Mononuclear cell (primary cell): ENCODE data around the gene PAX3. TPM values are rescaled to one million over a fixed set of nuclear protein-coding genes. Genes with fewer than 3 reads are reported as not detected.

Source experiments
- H3K27me3 ChIP-seq: 2 replicates; pipeline ENCODE4 v1.6.0; 2011; ENCODE audit warnings: low read length, control low read depth; ENCODE audit not compliant: insufficient read depth
- H3K4me1 ChIP-seq: 2 replicates; pipeline ENCODE4 v1.5.1; 2011; ENCODE audit warnings: mild to moderate bottlenecking, low read length, control low read depth; ENCODE audit not compliant: insufficient read depth
- H3K4me3 ChIP-seq: 2 replicates; pipeline ENCODE4 v1.5.1; 2011; ENCODE audit warnings: mild to moderate bottlenecking, low read length, moderate library complexity
- H3K9me3 ChIP-seq: 2 replicates; pipeline ENCODE4 v1.5.1; 2011; ENCODE audit warnings: low read depth, mild to moderate bottlenecking, control low read depth, low read length
- total RNA-seq: library from RNA; depleted of rRNA; stranded (reverse); fragments of >200 nt; gene quantifications from one replicate; pipeline ENCODE4 v1.2.3, GENCODE V29; 2012

Gene PAX3
- total RNA-seq, 1 donor, result 0.21 TPM

DNA sequence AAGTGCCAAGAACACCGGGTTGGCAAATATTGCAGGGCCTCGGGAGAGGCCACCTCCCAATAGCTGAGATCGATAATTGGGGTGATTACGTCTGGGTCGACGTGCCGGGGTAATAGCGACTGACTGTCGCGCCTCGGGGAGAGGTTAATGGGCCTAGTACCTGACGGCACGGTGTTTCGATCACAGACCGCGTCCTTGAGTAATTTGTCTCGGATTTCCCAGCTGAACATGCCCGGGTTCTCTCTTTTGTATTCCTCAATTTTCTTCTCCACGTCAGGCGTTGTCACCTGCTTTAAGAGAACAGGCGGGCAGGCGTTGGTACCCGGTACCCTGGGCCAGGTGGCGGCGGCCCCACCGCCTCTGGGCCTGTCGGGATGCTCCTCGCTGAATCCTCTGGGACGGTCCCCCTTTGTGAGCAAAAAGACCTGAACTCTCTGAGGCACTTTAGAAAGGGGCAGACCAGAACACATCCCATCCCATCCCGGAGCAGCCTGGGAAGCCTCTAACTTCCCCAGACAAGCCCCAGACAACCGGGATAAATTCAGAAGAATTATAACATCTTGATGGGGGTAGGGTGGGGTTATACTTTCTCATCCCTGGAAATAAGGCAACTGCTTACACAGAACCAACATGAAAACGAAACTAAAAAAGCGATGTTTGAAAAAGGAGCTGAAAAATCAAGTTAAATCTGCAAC is 3.3 kb downstream of the PAX3 start:
- Histone ChIP-seq H3K27me3 (peaks cover 99% of the 10 kb centered on the region), H3K4me3 (peak overlapping the region; percentile 12), H3K9me3 (no peaks in the 10 kb centered on the region), H3K4me1 (peaks cover 43% of the 10 kb centered on the region)

DNA sequence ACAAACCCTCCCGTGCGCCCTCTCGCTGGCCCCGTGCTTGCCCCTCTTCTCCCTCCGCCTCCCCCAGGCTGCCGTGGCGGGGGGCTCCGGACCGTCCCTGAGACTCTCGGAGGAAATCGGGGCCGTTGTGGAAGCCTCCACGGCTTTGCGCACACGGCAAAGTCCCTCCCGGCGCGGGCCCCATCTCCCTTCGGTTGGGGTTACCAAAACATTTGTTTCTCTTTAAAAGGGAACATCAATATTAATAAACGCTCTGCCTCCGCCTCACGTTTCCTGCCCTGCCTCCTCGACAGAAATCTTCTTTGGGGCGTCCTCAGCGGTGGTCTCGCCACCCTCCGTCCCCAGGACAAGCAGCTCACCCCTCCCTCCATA is 3.8 kb downstream of the PAX3 start:
- Histone ChIP-seq H3K4me1 (peaks cover 43% of the 10 kb centered on the region), H3K9me3 (no peaks in the 10 kb centered on the region), H3K27me3 (peaks cover 99% of the 10 kb centered on the region), H3K4me3 (peak overlapping the region; percentile 12)

DNA sequence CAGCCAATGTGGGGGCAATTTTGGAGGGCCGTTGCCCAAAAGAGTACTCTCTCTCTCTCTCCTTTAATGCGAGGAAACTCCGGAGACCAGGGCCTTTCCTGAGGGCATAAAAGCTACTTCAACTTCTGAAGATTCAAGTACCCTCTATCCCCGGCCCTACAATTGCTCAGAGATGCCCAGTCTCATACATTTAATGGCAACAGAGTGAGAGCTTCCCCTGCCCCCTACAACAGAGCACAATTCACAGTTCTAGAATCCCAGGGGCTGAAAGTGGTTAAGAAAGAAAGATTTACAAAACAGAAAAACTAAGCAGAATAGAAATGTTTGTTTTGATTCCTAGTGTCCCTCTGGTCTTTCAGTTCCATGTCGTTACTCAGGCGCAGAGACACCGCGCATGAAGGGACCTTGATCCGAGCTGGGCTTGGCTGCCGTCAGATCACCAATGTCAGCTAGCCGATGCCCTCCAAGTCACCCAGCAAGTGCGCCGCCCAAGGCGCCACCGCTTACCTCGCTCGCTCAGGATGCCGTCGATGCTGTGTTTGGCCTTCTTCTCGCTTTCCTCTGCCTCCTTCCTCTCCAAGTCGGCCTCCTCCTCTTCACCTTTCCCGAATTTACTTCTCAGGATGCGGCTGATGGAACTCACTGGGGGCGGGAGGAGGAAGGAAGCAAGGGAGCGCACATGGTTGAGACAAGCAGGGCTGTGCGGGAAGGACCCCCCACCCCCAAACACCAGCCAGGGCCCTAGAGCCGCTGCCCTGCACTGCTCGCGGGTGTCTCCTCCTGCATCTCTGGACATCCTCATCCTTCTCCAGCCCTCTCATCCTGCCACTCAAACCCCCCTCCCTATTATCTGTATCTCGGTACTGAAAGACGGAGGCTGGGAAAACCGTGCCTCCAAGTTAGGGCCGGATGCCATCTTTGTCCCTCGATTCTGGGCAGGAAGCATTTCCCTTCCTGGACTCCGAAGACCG is 4.9 kb downstream of the PAX3 start:
- Histone ChIP-seq H3K9me3 (no peaks in the 10 kb centered on the region), H3K4me3 (no peak overlapping the region), H3K27me3 (peaks cover 99% of the 10 kb centered on the region), H3K4me1 (peaks cover 40% of the 10 kb centered on the region)

DNA sequence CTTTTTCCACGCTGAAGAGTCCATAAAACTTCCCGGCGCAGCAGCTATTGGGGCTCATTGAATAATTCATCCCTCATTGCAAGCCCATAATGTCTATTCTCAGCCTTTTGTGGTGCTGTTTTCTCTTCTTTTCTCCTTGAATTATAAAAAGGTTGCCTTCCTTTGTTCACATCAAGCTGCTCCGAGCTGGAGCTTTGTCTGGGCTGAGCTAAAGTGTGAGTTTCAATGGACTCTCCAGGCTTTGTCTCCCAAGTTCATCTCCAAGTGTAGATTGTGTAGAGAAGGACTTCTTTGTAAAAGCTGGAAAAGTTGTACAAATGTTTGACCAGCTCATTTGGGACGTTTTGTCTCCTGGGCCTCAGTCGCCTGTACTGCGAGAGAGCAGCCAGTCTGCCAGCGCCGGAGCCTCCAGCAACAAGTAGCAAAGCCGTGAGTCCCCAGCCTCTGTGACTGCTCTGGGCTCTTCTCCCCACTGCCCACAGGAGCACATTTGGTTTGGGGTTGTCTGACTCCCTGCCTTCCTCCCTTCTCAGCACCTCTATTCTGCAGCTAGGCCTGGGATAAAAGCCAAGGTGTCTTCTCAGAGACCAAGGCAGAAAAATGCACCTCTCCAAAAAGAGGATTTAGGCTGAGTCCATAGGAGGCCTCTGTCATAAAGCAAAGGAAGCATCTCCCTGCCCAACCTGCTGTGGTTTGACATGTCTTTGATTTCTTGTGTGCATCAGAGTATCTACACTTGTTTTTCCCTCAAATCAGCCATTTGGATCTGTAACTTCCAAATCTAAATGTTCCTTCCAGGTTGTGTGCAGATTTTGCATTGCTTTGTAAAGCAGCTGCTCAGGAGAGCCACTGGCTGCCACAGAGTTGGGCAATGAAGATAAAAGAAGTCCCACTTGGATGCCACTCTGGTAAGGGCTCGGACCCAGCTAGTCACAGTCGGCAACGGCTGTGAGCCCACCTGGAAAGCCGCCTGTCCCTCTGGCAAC is 6.4 kb downstream of the PAX3 start:
- Histone ChIP-seq H3K4me3 (no peak overlapping the region), H3K9me3 (no peaks in the 10 kb centered on the region), H3K4me1 (peaks cover 25% of the 10 kb centered on the region), H3K27me3 (peaks cover 99% of the 10 kb centered on the region)

DNA sequence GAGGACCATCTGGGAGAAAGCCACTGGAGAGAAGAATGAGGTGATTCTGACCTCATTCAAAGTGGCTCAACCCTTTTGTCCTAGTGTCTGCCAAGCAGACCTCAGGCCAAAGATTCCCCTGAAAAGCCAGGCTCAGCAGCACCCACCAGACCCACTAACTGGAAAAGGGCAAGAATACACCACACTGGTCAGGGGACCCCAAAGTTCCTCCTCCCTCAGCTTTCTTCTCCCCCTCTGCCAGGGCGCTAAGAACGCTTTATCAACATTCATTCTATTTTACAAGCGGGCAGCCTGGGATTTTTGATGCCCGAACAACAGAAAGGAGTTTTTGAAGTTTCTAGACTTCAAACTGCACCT is 7.3 kb downstream of the PAX3 start:
- Histone ChIP-seq H3K9me3 (no peaks in the 10 kb centered on the region), H3K27me3 (peaks cover 99% of the 10 kb centered on the region), H3K4me3 (no peak overlapping the region), H3K4me1 (peaks cover 16% of the 10 kb centered on the region)

DNA sequence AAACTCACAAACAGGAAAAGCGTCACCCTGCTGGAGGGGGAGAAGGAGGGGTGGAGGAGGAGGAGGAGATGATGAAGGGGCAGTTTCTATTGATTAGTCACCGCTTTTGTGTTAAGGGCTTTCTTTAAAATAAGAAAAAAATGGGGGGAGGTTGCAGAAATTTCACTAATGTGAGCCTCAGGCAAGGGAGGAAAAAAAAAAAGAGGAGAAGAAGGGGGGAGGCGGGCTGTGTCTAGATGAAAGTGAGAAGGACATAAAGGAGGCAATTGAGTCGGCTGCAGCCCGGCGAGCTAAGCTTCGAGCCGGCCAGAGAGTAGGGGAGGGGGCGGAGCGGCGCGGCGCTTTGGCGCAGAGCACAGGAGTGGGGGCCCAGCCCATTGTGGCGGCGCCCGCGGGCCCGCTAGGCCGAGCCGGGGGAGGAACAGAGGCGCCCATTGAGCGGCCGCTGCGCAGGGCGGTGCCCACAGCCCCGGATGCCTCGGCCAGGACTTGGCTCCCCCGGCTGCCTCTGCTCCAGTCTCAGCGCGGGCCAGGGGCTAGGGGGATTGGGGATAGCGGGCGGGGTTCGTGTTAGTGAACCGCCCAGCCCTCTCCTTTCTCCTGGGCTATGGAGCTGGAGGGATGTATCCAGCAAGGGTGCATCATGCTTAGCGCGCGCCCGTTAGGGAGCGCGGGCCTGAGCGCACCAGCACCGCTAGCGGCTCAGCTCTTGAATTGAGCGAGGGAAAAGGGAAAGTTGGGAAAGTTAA is 7.9 kb downstream of the PAX3 start:
- no peak overlapping the region for H3K4me3 ChIP-seq
- H3K4me1 ChIP-seq, result peaks cover 11% of the 10 kb centered on the region
- peaks cover 99% of the 10 kb centered on the region for H3K27me3 ChIP-seq
- H3K9me3 ChIP-seq, result no peaks in the 10 kb centered on the region

DNA sequence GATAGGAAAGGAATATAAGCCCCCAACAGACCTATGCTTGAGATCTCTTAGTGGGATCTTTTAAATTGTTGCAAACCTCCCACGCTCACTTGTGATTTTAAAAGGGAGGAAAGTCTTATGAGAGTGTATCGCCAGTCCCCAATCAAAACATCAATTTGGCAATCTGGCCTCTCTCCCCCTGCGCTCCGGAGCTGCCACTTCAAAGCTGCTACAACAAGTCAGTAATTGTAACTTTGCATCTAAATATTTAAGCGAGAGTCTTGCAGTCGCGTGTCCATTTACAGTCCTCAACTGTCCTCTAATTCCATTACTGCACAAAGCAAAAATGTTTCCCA is 8.4 kb downstream of the PAX3 start:
- no peaks in the 10 kb centered on the region for H3K9me3 ChIP-seq
- H3K4me1 ChIP-seq, result peaks cover 6% of the 10 kb centered on the region
- peaks cover 96% of the 10 kb centered on the region for H3K27me3 ChIP-seq
- H3K4me3 ChIP-seq, result no peak overlapping the region

DNA sequence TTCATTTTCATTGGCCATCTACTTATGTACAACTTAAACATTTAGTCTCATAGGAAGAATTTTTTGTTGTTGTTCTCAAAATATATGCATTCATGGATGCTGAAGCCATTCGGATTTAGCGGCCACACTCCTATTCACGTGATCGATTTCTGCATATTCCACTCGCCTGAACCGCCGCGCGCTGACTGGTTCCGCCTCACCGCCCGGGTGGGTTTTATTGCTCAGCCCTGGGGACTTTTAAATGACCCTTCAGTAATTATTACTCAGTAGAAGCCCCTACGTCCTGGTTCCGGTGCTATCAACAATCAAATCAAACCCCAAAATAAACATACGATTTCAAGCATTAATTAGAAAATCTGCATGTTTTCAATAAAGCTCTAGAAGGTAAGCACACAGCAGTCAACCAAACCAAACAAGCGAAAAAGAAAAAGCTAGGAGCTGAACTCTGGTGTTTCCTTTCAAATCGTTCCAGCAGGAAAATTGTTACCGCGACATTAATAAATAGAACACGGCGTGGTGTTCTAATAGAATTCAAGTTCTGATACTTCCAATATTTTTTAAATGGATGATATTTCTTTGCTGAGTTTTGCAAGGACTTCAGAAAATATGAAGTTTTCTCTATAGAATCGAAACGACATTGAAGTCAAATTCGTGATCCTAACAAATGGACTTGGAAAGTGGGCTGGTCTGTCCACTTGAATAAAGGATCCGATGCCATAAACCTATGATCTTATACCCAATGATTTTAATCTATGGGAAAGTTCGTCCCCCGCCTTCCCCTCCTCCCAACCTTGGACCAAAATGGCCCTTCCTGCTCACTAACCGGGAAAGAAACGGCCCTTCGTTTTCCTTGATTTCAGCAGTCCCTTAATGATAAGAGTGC is 9.3 kb downstream of the PAX3 start:
- peaks cover 97% of the 10 kb centered on the region for H3K27me3 ChIP-seq
- H3K4me3 ChIP-seq, result no peak overlapping the region
- H3K4me1 ChIP-seq, result no peaks in the 10 kb centered on the region
- H3K9me3 ChIP-seq, result no peaks in the 10 kb centered on the region

DNA sequence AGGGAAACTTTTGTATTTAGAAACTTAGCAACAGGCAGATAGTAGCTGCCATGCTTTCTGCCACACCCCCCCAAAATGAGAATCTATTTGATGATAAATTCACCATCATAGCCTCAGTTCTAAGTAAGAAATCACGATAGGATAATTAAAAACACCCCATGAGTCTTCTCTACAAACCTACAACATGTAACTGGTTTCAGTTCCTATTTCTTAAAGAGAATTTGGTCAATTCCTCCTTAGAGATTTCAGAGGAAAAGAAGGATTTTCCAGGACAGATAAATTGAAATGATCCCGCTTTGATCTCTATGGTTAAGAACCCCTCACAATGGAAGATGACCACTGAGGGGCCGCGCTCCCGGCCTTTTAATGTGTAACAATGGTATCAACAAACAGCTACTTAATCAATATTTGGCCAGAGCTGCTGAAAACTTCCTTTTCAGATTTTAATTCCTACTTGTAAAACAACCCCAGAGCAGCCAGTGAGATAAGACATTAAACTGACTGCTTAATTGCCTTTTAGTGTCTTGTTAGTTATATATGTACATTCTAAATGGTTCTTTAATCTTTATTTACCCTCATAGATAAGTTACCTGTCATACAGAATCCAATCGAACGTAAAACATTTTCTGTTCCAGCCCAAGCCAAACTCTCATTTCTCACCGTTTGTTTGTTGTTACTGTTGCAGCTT is 10.1 kb downstream of the PAX3 start:
- Histone ChIP-seq H3K4me3 (no peak overlapping the region), H3K4me1 (no peaks in the 10 kb centered on the region), H3K27me3 (peaks cover 97% of the 10 kb centered on the region), H3K9me3 (no peaks in the 10 kb centered on the region)

DNA sequence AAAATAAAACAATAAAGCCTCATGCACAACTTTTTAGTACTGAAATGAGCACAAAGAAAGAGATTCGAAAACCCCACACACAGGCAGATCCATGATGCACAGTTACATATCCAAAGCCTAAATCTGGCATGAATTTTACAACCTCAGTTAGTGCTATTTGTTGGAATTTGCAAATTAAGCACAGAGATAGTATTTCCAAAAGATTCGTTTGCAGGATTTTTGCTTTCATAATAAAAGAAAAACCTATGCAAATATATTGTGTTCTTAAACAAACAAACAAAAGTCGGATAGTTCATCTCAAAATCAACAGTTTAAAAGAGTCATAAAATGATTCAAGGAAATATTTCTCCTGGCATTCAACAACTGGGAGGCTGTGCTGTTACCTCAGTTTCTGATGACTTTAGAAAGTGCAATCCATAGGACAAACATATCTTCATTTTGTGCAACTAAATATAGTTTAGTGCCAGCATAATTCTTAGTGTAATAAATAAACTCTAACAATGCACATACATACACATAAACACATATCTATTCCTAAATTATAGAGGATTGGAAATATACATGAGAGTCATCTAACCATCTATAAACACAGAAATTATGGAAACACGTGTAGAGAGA is 10.8 kb downstream of the PAX3 start:
- Histone ChIP-seq H3K9me3 (no peaks in the 10 kb centered on the region), H3K27me3 (peaks cover 97% of the 10 kb centered on the region), H3K4me3 (no peak overlapping the region), H3K4me1 (no peaks in the 10 kb centered on the region)

DNA sequence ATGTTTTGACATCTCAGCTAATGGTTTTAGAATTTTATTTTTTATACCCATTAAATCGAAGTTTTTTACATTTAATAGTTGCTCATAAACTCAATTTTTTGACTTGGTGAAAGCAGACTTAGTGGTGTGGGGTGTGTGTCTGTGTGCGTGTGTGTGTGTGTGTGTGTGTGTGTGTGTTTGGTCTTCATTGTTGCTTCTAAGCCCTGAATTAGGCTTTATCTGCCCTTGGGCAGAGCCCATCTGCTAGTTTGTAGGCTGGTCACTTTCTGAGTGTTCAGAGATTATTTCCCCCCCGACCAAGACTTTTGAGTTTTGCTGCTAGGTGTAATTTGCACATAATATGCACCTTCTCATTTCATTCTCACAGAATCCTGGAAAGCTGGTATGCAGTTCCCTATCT is 14.3 kb downstream of the PAX3 start:
- Histone ChIP-seq H3K4me3 (no peak overlapping the region), H3K4me1 (no peaks in the 10 kb centered on the region), H3K27me3 (peaks cover 64% of the 10 kb centered on the region), H3K9me3 (no peaks in the 10 kb centered on the region)

DNA sequence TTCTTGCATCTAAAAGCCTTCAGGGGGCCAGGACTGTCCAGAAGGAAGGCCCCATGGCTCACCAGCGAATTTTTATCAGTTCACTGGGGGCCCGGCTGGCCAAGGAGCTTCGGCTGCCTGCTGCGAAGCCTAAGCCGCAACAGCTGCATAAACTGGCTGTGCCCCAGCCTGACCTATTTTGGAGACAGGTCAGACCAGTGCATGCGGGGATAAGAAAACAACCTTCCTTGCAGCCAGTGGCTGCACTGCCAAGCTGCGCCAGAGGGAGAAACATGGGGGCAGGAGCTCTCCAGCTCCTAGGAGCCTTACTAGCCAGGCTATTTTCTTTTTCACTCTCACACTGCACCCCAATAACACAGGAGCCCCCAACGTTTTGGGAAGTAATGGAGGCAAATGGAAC is 15.2 kb downstream of the PAX3 start:
- Histone ChIP-seq H3K4me3 (no peak overlapping the region), H3K27me3 (peaks cover 56% of the 10 kb centered on the region), H3K4me1 (no peaks in the 10 kb centered on the region), H3K9me3 (no peaks in the 10 kb centered on the region)

DNA sequence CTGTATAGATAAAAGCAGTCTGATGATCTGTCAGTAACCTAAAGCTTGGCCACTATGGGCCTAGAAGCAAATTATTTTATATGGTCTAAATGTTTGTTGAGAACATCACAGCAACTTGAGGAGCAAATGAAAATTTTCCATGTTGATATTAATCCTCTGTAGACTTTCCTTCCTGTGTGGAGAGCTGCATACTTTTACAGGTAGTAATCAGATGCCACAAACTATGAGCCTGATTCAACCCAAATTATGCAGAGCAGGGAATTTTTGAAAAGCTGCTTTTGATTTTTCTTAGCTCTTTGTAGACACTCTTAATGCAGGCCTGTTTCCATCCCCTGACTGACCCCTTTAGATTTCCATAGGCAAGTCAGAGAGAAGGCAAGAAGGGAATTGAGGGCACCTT is 17.3 kb downstream of the PAX3 start:
- H3K9me3 ChIP-seq, result no peaks in the 10 kb centered on the region

More for the DNA sequence above, 17.3 kb downstream of the PAX3 start:
- H3K4me1 ChIP-seq, result no peaks in the 10 kb centered on the region
- H3K4me3 ChIP-seq, result no peak overlapping the region
- H3K27me3 ChIP-seq, result peaks cover 35% of the 10 kb centered on the region
